ENCODE results near the gene CPD.

Gene CPD

DNA sequence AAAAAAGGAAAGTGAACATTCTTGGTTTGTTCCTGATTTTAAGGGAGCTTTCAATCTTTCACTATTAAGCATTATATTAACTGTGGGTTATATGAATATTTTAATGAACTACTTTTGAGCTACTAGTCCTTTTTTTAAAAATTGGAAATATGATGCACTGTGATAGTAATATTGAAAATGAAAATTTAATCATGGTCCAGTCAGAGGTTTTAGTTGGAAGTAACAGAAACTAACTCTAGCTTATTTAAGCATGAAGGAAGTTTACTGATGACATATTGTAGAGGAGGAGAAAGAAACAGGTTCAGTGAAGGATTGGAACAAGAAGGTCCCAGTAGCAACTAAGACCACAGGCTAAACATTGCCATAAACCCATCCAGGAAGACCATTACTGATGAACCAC is 24.0 kb upstream of the CPD start:
- no peak for DNase-seq (ENCODE audit: low read depth)

- DNase-seq (ENCODE audit: low read depth) = no peak
Observed at GRCh38 chr17:30357476-30357875, 21.3 kb upstream of the CPD start.

- no peak for DNase-seq (ENCODE audit: low read depth)
Observed at GRCh38 chr17:30358055-30358760, 20.5 kb upstream of the CPD start.

GRCh38 chr17:30360086-30360808 is 18.5 kb upstream of the CPD start:
- DNase-seq (ENCODE audit: low read depth) = no peak

DNA sequence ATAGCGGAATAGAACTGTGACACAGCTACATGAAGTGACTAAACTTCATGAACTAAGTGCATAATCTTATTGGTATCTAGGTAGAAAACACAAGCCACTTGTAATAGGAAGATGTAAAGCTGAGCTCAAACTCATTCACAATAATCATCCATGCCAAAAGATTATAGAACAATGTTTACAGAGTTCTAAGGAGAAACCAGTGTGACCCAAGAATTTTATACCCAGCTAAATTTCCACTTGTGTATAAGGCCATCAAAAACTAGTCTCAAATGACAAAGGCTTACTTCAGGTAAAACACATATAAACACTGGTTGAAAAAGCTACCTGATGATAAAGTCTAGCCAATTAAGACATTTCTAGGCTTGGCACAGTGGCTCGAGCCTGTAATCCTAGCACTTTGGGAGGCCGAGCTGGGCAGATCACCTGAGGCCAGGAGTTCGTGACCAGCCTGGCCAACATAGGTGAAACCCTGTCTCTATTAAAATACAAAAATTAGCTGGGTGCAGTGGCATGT is 16.9 kb upstream of the CPD start:
- DNase-seq (ENCODE audit: low read depth) = no peak

DNA sequence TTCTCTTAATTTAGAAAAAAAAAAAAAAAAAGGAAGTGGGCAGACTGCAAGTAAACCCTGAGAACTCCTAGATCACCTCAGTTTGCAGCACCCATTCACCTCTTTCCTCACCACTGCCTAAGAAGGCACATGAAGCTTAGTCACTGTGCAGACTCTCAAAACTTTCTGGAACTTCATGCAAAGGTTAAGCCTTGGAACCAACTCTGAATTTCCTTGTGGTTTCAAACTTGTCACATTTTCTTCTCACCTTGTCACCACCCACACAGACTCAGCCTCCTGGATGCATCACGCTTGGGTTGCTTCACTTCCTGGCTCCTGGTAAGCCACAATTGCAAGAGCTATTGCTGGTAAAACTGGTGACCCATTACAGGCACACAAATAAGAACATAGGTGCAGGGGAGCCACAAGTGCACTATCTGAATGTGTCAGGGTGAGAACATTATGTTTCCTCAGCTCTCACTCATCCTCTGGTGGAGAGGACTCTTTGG is 15.0 kb upstream of the CPD start:
- DNase-seq (ENCODE audit: low read depth) = peak; percentile 50

- no peak for DNase-seq (ENCODE audit: low read depth)
Observed at GRCh38 chr17:30366536-30366935, 12.2 kb upstream of the CPD start.

GRCh38 chr17:30368912-30369720 is 9.6 kb upstream of the CPD start:
- no peak for DNase-seq (ENCODE audit: low read depth)

DNA sequence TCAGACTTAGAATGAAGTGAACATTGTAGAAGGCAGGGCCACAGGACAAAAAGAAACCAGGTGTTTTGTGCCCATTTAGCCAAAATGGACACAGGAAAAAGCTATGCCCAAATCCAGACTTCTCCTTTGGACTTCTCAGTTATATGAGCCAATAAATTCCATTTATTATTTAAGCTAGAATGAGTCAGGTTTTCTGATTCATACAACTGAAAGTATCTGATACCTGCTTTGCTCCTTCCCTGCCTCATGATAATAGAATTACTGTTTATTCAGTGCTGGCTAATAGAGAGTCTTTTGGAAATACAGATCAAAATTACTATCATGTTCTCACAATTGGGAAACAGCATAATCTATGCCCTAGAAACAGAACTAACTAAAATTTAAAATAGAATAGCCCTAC is 8.7 kb upstream of the CPD start:
- no peak for DNase-seq (ENCODE audit: low read depth)

DNA sequence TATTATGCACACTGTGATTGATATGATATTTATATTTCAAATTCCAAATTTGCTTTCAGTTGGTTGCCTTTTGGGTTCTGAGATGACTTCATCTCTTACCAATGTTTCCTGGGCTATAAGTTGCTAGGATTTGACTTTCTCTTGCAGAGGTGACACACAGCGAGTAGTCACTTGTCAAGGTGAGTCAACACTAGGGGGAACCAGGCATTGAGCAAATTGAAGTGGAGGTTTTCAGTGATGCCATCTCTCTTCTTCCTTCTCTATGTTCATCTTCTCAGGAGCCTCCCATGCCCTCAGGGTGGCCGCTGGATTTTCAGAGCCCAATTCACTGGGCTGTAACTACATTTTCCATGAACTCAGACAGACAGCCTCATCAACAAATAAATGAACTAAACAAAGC is 6.0 kb upstream of the CPD start:
- DNase-seq (ENCODE audit: low read depth) = no peak

GRCh38 chr17:30375661-30376060 is 3.1 kb upstream of the CPD start:
- DNase-seq (ENCODE audit: low read depth) = no peak

DNA sequence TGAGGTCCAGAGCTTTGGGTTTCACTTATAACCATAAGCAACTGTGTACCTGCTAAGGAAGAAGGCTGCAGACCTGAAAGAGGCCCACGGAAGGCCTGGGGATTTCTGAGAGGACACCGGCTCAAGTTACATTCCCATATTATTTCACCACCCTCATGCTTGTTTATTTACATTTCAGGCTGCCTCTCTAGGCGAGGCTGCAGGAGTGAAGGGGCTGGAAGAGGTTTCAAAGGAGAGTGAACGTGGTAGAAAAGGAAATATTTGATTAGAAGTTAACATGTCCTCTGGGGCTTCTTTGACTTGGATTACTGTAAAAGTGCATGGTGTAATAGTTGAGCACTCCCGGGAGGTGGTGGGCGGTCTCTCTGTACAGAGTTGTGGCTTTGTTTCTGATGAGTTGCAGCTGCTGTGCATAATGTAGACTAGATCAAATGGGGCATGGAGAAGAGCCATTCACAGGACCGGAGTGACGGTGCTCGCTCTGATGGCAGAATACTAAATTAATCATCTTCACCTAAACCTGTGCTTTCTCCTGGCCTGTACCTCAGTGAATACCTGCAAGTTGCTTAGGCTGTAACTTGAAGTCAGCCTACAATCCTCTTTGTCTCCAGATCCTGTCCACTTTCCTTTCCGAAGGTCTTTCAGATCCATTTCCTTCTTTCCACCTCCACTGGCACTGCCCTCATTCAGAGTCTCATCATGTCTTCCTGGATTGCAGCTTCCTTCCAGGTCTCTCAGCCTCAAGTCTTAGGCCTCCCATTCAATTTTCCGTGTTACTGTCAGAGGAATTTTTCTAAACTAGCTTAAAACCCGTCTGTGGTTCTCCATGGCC is 1.9 kb upstream of the CPD start:
- DNase-seq (ENCODE audit: low read depth) = no peak

DNA sequence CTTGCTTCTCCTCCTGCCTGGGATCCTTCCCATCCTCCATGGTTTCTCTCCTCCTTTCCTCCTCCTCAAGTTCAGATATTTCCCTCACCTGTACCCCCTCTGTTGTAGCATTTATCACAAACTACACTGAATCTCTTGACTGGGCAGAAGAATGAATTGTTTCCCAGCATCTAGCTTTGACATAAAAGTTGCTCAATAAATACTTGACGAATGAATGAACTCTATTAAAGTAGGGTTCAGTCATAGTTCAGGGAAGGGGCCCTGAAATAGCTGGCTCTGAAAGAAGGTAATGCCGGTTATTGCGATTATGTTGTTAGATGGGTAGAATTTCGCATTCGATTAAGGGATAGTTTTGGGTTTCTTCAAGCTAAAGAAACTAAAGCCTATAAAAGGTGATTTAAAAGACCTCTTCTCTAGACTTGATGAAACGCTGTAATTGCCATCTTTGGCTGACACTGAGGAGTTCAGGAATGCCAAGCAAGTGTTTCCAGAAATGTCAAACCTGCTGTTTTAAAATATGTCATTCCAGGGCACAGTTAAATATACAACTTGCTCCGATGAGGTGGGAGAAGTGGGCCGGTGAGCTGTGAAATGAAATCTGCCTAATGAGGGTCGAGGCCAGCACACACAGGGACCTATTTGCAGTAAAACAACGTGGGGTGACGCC is 1.0 kb upstream of the CPD start:
- DNase-seq (ENCODE audit: low read depth) = no peak

DNA sequence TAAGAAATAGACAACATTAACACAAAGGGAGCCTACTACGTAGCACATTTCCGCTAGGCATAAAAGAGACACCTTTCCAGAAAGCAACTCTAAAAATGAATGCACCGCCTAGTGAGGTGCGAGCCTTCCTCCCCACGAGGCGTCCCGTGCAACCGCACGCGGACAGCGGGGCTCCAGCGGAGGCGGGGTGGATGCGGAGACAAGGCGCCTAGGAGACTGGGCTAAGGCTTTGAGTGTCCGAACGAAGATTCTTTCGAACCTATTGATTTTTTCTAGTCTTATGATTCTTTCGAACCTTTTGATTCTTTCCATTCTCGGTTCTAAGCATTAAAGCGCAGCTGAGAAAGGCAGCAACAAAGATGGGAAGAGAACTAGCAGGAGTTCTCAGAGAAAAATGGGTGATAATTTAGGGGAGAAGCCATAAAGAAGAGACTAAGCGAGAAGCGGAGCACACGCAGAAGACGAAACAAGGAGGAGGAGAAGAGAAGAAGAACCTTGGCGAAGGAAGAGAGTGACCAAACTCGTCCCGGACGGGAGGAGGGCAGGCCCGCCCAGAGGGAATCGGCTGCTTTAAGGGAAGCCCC is 394 bp upstream of the CPD start:
- DNase-seq (ENCODE audit: low read depth) = peak; percentile 44

DNA sequence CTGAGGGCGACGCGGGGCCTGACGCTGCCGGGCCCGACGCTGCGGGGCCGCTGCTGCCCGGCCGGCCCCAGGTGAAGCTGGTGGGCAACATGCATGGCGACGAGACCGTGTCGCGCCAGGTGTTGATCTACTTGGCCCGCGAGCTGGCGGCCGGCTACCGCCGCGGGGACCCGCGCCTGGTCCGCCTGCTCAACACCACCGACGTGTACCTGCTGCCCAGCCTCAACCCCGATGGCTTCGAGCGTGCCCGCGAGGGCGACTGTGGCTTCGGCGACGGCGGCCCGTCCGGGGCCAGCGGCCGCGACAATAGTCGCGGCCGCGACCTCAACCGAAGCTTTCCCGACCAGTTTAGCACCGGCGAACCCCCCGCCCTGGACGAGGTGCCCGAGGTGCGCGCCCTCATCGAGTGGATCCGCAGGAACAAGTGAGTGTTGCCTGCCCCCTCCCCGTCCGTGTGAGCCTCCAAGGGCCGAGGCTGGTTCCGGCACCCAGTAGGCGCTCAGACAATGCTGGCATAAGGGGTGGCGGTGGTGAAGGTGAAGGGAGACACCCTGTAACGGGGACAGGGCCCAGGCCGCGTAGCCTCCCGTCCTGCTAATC is 676 bp downstream of the CPD start:
- no peak for DNase-seq (ENCODE audit: low read depth)

DNA sequence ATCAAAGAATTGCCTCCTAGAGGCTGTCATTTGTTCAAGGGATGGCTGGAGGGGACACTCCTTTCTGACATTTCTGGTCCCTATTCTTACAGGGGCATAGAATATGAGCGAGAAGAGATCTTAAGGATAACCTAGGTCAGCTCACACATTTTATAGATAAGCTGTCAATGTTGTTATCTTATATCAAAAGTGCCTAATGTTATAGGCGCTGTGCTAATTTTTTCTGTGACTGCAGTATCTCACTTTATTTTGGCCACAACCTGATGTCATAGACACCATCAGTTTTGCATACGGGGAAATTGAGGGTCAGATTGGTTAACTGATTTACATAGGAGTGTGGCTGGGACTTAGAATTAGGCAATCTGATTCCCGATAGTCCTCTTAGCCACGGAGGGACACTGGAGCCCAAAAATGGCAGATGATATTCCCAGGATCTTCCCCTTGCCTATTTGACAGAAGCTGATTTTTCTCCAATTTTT is 1.2 kb downstream of the CPD start:
- no peak for DNase-seq (ENCODE audit: low read depth)

GRCh38 chr17:30380643-30381339 is 2.1 kb downstream of the CPD start:
- no peak for DNase-seq (ENCODE audit: low read depth)

DNA sequence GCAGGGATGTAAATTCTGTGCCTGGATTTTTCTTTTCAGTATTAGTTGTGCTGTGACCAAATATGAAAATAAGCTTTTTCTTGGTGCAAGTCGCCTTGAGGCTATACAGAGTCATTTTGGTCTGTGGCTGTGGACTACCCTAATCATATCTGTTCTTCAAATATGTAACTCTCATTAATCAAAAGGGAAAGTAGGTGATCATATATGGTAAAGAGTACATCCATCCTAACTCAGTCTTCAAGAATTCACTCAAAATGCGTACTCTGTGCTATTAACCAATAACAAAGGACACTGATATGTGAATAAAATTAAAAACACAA is 2.6 kb downstream of the CPD start:
- DNase-seq (ENCODE audit: low read depth) = no peak

DNA sequence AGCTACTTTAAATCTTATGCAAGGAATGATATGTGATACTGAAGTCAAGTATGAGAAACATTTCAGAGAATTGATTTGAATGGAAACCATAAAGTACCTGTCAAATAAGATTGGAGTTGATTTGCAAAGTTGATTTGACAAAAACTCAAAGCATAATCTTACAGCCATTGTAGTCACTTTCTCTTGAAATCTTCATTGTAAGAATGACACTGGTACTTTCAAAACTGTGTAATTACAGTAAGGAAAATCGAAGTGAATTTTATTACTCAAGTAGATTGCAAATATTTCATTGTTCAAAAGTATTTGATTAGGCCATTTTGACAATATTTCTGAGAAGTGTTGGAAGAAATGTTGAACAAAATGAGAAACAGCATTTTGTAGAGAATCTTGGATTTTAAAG is 3.6 kb downstream of the CPD start:
- DNase-seq (ENCODE audit: low read depth) = no peak

Measured in activated T-helper 1 cell treated with Interleukin-2 at 50 U/mL for 16 hours (primary cell).